ENCODE data around the gene KIF7. TPM values are rescaled to one million over a fixed set of nuclear protein-coding genes. Genes with fewer than 3 reads are reported as not detected.

The KIF7 gene
- total and polyA plus RNA-seq, 2 experiments from 2014 or later = 4.6 to 20.1 TPM

GRCh38 chr15:89593018-89593417 lies 62.2 kb downstream of the KIF7 start:
- Mint-ChIP-seq H3K9me3 (no peaks in the 10 kb centered on the region), H3K36me3 (ENCODE audit: low read depth) (peaks cover 70% of the 10 kb centered on the region), H3K27ac (no peak overlapping the region), H3K27me3 (ENCODE audit: insufficient read depth, low read depth, poor library complexity) (no peaks in the 10 kb centered on the region), H3K4me3 (no peak overlapping the region), H3K4me1 (peaks cover 2% of the 10 kb centered on the region; the same call in 1 of the 3 replicates)
- Histone ChIP-seq H3K9me2 (ENCODE audit: insufficient read depth) (no peaks in the 10 kb centered on the region), H3K4me1 (ENCODE audit: insufficient read depth) (no peaks in the 10 kb centered on the region), H3K79me2 (replicated peaks; ENCODE audit: insufficient read depth) (peaks cover 48% of the 10 kb centered on the region), H3K27ac (ENCODE audit: low read depth) (no peak overlapping the region), H4K20me1 (replicated peaks; ENCODE audit: insufficient read depth) (peaks cover 38% of the 10 kb centered on the region), H3F3A (replicated peaks; ENCODE audit: low read depth) (no peaks in the 10 kb centered on the region), H3K36me3 (ENCODE audit: insufficient read depth) (peaks cover 84% of the 10 kb centered on the region), H2AFZ (no peak overlapping the region), H3K4me3 (no peak overlapping the region), H3K27me3 (ENCODE audit: insufficient read depth) (no peaks in the 10 kb centered on the region), H3K4me2 (no peak overlapping the region)
- no peak for ATAC-seq
- TF ChIP-seq POLR2AphosphoS5 (IDR thresholded peaks at IDR 0.05; ENCODE audit: low read depth) = no peak
- no peak for TF ChIP-seq ETS1 (IDR thresholded peaks at IDR 0.05)
- TF ChIP-seq ZNF331 (CRISPR knock-in tag; IDR thresholded peaks at IDR 0.05; ENCODE audit: low read depth) = no peak
- no peak for TF ChIP-seq STAT1 (IDR thresholded peaks at IDR 0.05; ENCODE audit: unreplicated experiment)
- no peak for TF ChIP-seq CREB1 (CRISPR knock-in tag; IDR thresholded peaks at IDR 0.05; ENCODE audit: low read depth)
- no peak for TF ChIP-seq REST (IDR thresholded peaks at IDR 0.05; ENCODE audit: unreplicated experiment)
- no peak for TF ChIP-seq EZH2phosphoT487 (IDR thresholded peaks at IDR 0.05; ENCODE audit: unreplicated experiment)
- TF ChIP-seq ZNF114 (CRISPR knock-in tag; IDR thresholded peaks at IDR 0.05) = no peak
- TF ChIP-seq NANOG (IDR thresholded peaks at IDR 0.05; ENCODE audit: borderline replicate concordance) = no peak
- no peak for TF ChIP-seq CTCF (conservative IDR thresholded peaks at IDR 0.05; ENCODE audit: low read depth in 2 of 2)
- no peak for TF ChIP-seq EZH2 (IDR thresholded peaks at IDR 0.05; ENCODE audit: low read depth, unreplicated experiment)
- no peak for TF ChIP-seq ZNF462 (CRISPR knock-in tag; IDR thresholded peaks at IDR 0.05)
- TF ChIP-seq JUNB (IDR thresholded peaks at IDR 0.05; ENCODE audit: unreplicated experiment) = no peak
- no peak for DNase-seq (ENCODE audit: low spot score)

All from GM23338 (cell line).